Measurements from ENCODE around the gene BMP2. TPM values are rescaled to one million over a fixed set of nuclear protein-coding genes. Genes with fewer than 3 reads are reported as not detected.

Gene BMP2
- total and polyA plus RNA-seq, 8 donors, result 3.1 to 12.6 (median 6.1) TPM

- Histone ChIP-seq H3K27ac (peak overlapping the region in 1 of 4 donors; percentile 12), H3K4me1 (peaks cover 0 to 14% (median 0%) of the 10 kb centered on the region in 3 donors), H3K36me3 (no peaks in the 10 kb centered on the region), H3K4me3 (no peak overlapping the region), H3K27me3 (no peaks in the 10 kb centered on the region), H3K9me3 (no peaks in the 10 kb centered on the region)
- FAIRE-seq (no peak), ATAC-seq (no peak), DNase-seq (no peak)
- WGBS, 2 donors, result 59% methylated on average over 5 of the region's 5 CpGs
- intact Hi-C loops (cut with DNase I), result no loop called here
- no peak for TF ChIP-seq CTCF (IDR thresholded peaks at IDR 0.05)
These were observed 16.7 kb downstream of the BMP2 start for GRCh38 chr20:6784210-6784631.

DNA sequence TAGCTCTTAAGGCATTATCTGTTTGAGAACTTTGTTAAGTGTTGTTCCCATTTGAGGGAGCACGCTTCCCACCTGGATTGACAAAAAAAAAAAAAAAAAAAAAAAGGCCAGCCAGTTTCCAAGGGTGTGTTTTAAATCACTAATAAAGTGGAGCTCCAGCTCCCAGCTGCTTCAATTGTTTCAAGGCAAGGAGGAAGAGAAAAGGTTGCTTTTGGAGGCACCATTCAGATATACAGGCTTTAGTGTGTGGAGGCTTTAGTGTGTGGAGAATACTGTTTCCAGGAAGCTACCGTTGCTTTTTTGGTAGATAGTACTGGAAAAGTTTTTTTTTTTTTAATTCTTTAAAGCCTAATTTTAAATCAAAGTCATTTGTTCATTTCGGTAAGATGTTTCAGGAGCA, 17.3 kb downstream of the BMP2 start:
- Histone ChIP-seq H3K4me1 (peaks cover 0 to 8% (median 0%) of the 10 kb centered on the region in 3 donors), H3K27ac (no peak overlapping the region), H3K9me3 (no peaks in the 10 kb centered on the region), H3K27me3 (no peaks in the 10 kb centered on the region), H3K4me3 (no peak overlapping the region), H3K36me3 (no peaks in the 10 kb centered on the region)
- DNase-seq (no peak), FAIRE-seq (no peak), ATAC-seq (no peak)
- 75 to 82% methylated on average over 3 of the region's 3 CpGs for WGBS, 2 donors
- TF ChIP-seq CTCF (IDR thresholded peaks at IDR 0.05), result no peak
- intact Hi-C loops (cut with DNase I), result no loop called here

- Histone ChIP-seq H3K27me3 (no peaks in the 10 kb centered on the region), H3K9me3 (no peaks in the 10 kb centered on the region), H3K4me1 (no peaks in the 10 kb centered on the region), H3K4me3 (no peak overlapping the region), H3K36me3 (no peaks in the 10 kb centered on the region), H3K27ac (no peak overlapping the region)
- TF ChIP-seq CTCF (IDR thresholded peaks at IDR 0.05), result no peak
- FAIRE-seq (no peak), DNase-seq (no peak), ATAC-seq (no peak)
- 76 to 79% methylated on average over 2 of the region's 2 CpGs for WGBS, 2 donors
- intact Hi-C loops (cut with DNase I), result no loop called here
These were observed 19.1 kb downstream of the BMP2 start for GRCh38 chr20:6786548-6786947.

- Histone ChIP-seq H3K27ac (no peak overlapping the region), H3K27me3 (no peaks in the 10 kb centered on the region), H3K36me3 (no peaks in the 10 kb centered on the region), H3K4me3 (no peak overlapping the region), H3K9me3 (no peaks in the 10 kb centered on the region), H3K4me1 (no peaks in the 10 kb centered on the region)
- no peak for FAIRE-seq
- intact Hi-C loops (cut with DNase I), result no loop called here
- 62 to 75% methylated on average over 4 of the region's 4 CpGs for WGBS, 2 donors
- ATAC-seq, result no peak
- TF ChIP-seq CTCF (IDR thresholded peaks at IDR 0.05), result no peak
- no peak for DNase-seq
These were observed 25.3 kb downstream of the BMP2 start for GRCh38 chr20:6792789-6793188.

DNA sequence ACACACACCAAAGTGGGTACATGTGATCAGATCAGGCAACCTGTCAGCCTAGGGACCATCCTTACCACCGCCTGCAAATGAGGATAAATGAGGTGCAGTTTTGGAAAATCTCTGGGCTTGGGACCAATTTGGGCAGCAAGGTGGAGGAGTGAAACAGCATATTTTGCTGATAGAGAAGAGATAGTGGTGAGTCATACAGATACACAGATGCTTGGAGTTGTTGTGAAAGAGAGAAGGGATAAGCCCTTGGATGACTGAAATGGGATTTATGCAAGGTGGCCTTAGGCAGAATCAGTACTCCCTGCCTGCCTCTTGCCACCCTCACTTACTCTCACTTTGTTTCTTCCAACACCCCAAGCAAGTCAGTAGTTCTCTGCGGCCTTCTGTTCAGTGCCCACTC, 34.7 kb downstream of the BMP2 start:
- no peaks in the 10 kb centered on the region for H3K4me1 ChIP-seq
- FAIRE-seq (no peak), DNase-seq (no peak), ATAC-seq (no peak)
- WGBS, 2 donors, result 87 to 90% methylated on average over 2 of the region's 2 CpGs
- no peaks in the 10 kb centered on the region for H3K9me3 ChIP-seq
- intact Hi-C loops (cut with DNase I), result no loop called here
- no peaks in the 10 kb centered on the region for H3K27me3 ChIP-seq
- H3K4me3 ChIP-seq, result no peak overlapping the region
- H3K27ac ChIP-seq, result no peak overlapping the region
- no peaks in the 10 kb centered on the region for H3K36me3 ChIP-seq
- TF ChIP-seq CTCF (IDR thresholded peaks at IDR 0.05), result no peak

All from pancreas (tissue), 10 donors.